ENCODE data around the gene KRTAP2-4.
"Not testable (repeated sequence)": the region's sequence is repeated elsewhere in the genome, so short reads cannot be mapped to it uniquely, and the experiment has no call there.

Gene KRTAP2-4

DNA sequence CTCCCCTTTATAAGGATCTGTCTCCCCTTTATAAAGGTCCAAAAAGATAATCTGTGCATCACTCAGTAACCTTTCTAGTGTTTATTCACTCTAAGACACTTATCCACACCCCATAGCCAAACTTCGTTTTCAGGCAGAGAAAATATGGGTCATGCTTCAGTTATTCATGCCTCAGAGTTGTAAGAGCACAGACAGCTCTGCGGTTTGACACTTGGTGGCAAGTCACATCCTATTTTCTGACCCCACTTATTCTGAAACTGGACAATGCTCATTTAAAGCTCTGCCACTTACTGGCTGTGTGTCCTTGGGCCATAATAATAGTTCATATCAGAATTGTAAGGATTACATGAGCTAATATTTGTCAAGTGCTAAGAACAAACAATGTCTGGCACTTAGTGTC is 16.6 kb downstream of the KRTAP2-4 start:
- TF ChIP-seq SIN3A (IDR thresholded peaks at IDR 0.05; ENCODE audit: borderline replicate concordance, insufficient read depth, low read length) = no peak
- TF ChIP-seq TAF1 (IDR thresholded peaks at IDR 0.05; ENCODE audit: borderline replicate concordance, insufficient read depth, low read length) = no peak
- TF ChIP-seq, protein P1, sequence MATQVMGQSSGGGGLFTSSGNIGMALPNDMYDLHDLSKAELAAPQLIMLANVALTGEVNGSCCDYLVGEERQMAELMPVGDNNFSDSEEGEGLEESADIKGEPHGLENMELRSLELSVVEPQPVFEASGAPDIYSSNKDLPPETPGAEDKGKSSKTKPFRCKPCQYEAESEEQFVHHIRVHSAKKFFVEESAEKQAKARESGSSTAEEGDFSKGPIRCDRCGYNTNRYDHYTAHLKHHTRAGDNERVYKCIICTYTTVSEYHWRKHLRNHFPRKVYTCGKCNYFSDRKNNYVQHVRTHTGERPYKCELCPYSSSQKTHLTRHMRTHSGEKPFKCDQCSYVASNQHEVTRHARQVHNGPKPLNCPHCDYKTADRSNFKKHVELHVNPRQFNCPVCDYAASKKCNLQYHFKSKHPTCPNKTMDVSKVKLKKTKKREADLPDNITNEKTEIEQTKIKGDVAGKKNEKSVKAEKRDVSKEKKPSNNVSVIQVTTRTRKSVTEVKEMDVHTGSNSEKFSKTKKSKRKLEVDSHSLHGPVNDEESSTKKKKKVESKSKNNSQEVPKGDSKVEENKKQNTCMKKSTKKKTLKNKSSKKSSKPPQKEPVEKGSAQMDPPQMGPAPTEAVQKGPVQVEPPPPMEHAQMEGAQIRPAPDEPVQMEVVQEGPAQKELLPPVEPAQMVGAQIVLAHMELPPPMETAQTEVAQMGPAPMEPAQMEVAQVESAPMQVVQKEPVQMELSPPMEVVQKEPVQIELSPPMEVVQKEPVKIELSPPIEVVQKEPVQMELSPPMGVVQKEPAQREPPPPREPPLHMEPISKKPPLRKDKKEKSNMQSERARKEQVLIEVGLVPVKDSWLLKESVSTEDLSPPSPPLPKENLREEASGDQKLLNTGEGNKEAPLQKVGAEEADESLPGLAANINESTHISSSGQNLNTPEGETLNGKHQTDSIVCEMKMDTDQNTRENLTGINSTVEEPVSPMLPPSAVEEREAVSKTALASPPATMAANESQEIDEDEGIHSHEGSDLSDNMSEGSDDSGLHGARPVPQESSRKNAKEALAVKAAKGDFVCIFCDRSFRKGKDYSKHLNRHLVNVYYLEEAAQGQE (IDR thresholded peaks at IDR 0.05; ENCODE audit: insufficient read depth in 1 of 2, low read depth in 2 of 2, low read length in 2 of 2) = no peak
- TF ChIP-seq FOXP2 (optimal IDR thresholded peaks at IDR 0.05; ENCODE audit: borderline replicate concordance, extremely low read depth, extremely low read length, insufficient read depth) = no peak
- TF ChIP-seq POLR2AphosphoS5 (IDR thresholded peaks at IDR 0.05; ENCODE audit: low read depth, low read length) = no peak

DNA sequence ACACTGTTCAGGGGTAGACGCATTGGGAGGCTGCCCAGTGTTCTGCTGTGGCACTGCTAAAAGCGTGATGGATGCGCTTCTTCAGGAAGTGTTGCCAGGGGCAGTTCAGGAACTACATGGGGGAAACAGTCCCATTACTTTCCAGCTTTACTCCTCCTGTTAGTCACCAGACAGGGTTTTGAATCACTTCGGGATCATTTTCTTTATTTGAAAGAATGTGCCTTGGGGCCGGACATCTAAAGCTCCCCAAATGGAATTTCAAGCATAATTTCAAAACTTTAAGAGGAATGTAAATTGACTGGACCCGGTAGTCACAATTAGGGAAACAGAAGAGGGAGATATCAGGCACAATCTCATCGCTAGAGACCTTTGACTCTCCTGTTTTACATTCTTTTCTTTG is 17.2 kb downstream of the KRTAP2-4 start:
- TF ChIP-seq TAF1 (IDR thresholded peaks at IDR 0.05; ENCODE audit: borderline replicate concordance, insufficient read depth, low read length) (no peak), SIN3A (IDR thresholded peaks at IDR 0.05; ENCODE audit: borderline replicate concordance, insufficient read depth, low read length) (no peak), POLR2AphosphoS5 (IDR thresholded peaks at IDR 0.05; ENCODE audit: low read depth, low read length) (no peak), FOXP2 (optimal IDR thresholded peaks at IDR 0.05; ENCODE audit: borderline replicate concordance, extremely low read depth, extremely low read length, insufficient read depth) (no peak)
- TF ChIP-seq, protein P1 (IDR thresholded peaks at IDR 0.05; ENCODE audit: insufficient read depth in 1 of 2, low read depth in 2 of 2, low read length in 2 of 2) = no peak

DNA sequence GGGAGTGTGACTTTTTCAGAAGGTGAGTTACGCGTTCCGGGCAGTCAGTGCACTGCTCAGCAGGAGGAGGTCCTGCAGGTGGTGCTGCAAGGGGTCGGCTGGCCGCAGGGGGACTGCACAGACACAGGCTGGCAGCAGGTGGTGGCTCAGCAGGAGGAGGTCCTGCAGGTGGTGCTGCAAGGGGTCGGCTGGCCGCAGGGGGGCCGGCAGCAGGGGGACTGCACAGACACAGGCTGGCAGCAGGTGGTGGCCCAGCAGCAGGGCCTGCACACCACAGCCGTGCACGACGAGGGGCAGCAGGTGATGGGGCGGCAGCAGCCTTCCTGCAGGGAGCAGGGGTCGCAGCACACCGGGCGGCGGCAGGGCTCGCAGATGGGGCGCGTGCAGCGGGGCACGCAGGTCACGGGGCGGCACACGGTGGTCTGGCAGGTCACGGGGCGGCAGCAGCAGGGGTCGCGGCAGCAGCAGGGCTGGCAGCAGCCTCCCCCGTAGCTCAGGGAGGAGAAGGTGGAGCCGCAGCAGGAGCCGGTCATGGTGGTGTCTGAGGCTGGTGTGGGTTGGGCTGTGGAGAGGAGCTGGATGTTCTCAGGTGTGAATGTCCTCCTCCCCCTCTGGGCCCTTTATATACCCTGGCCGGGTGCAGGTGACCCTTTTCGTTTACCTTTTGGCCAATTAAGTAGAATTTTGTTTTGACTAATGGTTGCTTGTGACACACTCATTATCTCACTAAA is 18.8 kb downstream of the KRTAP2-4 start, which contains the start of gene KRTAP2-1:
KRTAP2-1 (minus strand) TSS at position 582 of the 731 bp plus-strand sequence; CDS start at position 533, 49 bp downstream.
- TF ChIP-seq, protein P1 (IDR thresholded peaks at IDR 0.05; ENCODE audit: insufficient read depth in 1 of 2, low read depth in 2 of 2, low read length in 2 of 2) = not testable (repeated sequence)
- not testable (repeated sequence) for TF ChIP-seq TAF1 (IDR thresholded peaks at IDR 0.05; ENCODE audit: borderline replicate concordance, insufficient read depth, low read length); FOXP2 (optimal IDR thresholded peaks at IDR 0.05; ENCODE audit: borderline replicate concordance, extremely low read depth, extremely low read length, insufficient read depth)

DNA sequence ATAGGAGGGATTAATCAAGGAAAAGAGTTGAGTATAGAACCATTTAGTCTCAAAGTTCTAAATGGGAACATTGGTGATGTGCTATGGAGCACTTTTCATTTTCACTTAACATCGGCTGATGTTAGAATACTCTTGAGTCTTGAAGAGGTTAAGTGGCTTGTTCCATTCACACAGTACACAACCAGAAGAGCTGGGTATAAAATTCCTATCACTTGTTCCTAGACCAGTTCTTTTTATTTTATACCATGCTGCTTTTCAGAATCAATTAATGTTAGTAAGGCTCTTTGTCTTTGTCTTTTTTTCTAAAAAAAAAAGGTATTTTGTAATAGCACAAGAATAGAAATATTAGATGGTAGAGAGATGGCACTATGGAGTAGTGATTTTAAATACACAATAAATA is 22.7 kb downstream of the KRTAP2-4 start:
- TF ChIP-seq FOXP2 (optimal IDR thresholded peaks at IDR 0.05; ENCODE audit: borderline replicate concordance, extremely low read depth, extremely low read length, insufficient read depth) (no peak), POLR2AphosphoS5 (IDR thresholded peaks at IDR 0.05; ENCODE audit: low read depth, low read length) (no peak)
- TF ChIP-seq, protein P1 (IDR thresholded peaks at IDR 0.05; ENCODE audit: insufficient read depth in 1 of 2, low read depth in 2 of 2, low read length in 2 of 2) = no peak

Data from PFSK-1 (cell line).